MM.1S (cell line): ENCODE data around the gene EXOC1.

Source experiments
- CTCF ChIP-seq: fragments of 300-600 bp; sonication (generic); IDR thresholded peaks from 2 replicates; pipeline ENCODE4 v1.5.1; 2016; ENCODE audit warnings: antibody characterized with exemption, low read length, mixed read lengths
- EZH2 ChIP-seq: fragments of 300-600 bp; sonication (generic); optimal IDR thresholded peaks from 2 replicates; pipeline ENCODE3; 2017; ENCODE audit warnings: low read depth, mild to moderate bottlenecking, antibody characterized with exemption, low read length, mixed read lengths
- EZH2phosphoT487 ChIP-seq: fragments of 300-600 bp; sonication (generic); IDR thresholded peaks from 2 replicates; pipeline ENCODE4 v1.6.1; 2018; ENCODE audit warnings: antibody characterized with exemption, low read length

GRCh38 chr4:55866290-55866907 lies 13.0 kb downstream of the EXOC1 start:
- TF ChIP-seq CTCF (no peak), EZH2phosphoT487 (no peak), EZH2 (no peak)
